HG03103 (cell line): ENCODE measurements around the gene DNAH14.
A peak's percentile ranks its signal among the peaks of the same experiment; 100 is the strongest.
"Not testable (repeated sequence)": the region's sequence is repeated elsewhere in the genome, so short reads cannot be mapped to it uniquely, and the experiment has no call there.

Experiments
- ATAC-seq: cut with Tn5 transposase; IDR thresholded peaks from one replicate; pipeline ENCODE4 v1.9.1; 2021; ENCODE audit warnings: low read depth; ENCODE audit not compliant: unreplicated experiment

DNAH14 gene

GRCh38 chr1:224920930-224921329, 8.5 kb upstream of the DNAH14 start:
- ATAC-seq = no peak

GRCh38 chr1:224921354-224921753, 8.1 kb upstream of the DNAH14 start:
- ATAC-seq = no peak

- ATAC-seq = peak; percentile 62
These were observed 6.9 kb upstream of the DNAH14 start for GRCh38 chr1:224922404-224923164.

- no peak for ATAC-seq
These were observed 5.7 kb upstream of the DNAH14 start for GRCh38 chr1:224923726-224924125.

- not testable (repeated sequence) for ATAC-seq
These were observed 1.8 kb upstream of the DNAH14 start for GRCh38 chr1:224927631-224928030.

GRCh38 chr1:224928906-224929305, 569 bp upstream of the DNAH14 start:
- no peak for ATAC-seq

- no peak for ATAC-seq
These were observed 2.1 kb downstream of the DNAH14 start for GRCh38 chr1:224931605-224932004.

- no peak for ATAC-seq
These were observed 3.3 kb downstream of the DNAH14 start for GRCh38 chr1:224932607-224933249.

GRCh38 chr1:224933584-224933983, 4.1 kb downstream of the DNAH14 start:
- no peak for ATAC-seq

- ATAC-seq = no peak
These were observed 9.2 kb downstream of the DNAH14 start for GRCh38 chr1:224938652-224939051.

GRCh38 chr1:224939844-224940425, 10.5 kb downstream of the DNAH14 start:
- no peak for ATAC-seq

GRCh38 chr1:224940735-224941134, 11.3 kb downstream of the DNAH14 start:
- ATAC-seq = not testable (repeated sequence)

GRCh38 chr1:224945651-224946348, 16.3 kb downstream of the DNAH14 start:
- ATAC-seq = not testable (repeated sequence)

GRCh38 chr1:224946349-224946691, 16.8 kb downstream of the DNAH14 start:
- ATAC-seq = not testable (repeated sequence)

GRCh38 chr1:224957696-224958095, 28.2 kb downstream of the DNAH14 start:
- ATAC-seq = no peak

- no peak for ATAC-seq
These were observed 29.0 kb downstream of the DNAH14 start for GRCh38 chr1:224958490-224958889.

GRCh38 chr1:224959115-224959514, 29.6 kb downstream of the DNAH14 start:
- ATAC-seq = no peak

GRCh38 chr1:224959656-224960055, 30.2 kb downstream of the DNAH14 start:
- ATAC-seq = no peak

GRCh38 chr1:224980181-224980580, 50.7 kb downstream of the DNAH14 start:
- ATAC-seq = no peak

- ATAC-seq = not testable (repeated sequence)
These were observed 52.5 kb downstream of the DNAH14 start for GRCh38 chr1:224981922-224982354.

- ATAC-seq = no peak
These were observed 58.6 kb downstream of the DNAH14 start for GRCh38 chr1:224988042-224988441.
